ENCODE data around the gene CX3CR1. TPM values are rescaled to one million over a fixed set of nuclear protein-coding genes. Genes with fewer than 3 reads are reported as not detected.

The CX3CR1 gene
- total RNA-seq, 4 donors from 2014 or later: 0.31 to 0.94 (median 0.66) TPM

DNA sequence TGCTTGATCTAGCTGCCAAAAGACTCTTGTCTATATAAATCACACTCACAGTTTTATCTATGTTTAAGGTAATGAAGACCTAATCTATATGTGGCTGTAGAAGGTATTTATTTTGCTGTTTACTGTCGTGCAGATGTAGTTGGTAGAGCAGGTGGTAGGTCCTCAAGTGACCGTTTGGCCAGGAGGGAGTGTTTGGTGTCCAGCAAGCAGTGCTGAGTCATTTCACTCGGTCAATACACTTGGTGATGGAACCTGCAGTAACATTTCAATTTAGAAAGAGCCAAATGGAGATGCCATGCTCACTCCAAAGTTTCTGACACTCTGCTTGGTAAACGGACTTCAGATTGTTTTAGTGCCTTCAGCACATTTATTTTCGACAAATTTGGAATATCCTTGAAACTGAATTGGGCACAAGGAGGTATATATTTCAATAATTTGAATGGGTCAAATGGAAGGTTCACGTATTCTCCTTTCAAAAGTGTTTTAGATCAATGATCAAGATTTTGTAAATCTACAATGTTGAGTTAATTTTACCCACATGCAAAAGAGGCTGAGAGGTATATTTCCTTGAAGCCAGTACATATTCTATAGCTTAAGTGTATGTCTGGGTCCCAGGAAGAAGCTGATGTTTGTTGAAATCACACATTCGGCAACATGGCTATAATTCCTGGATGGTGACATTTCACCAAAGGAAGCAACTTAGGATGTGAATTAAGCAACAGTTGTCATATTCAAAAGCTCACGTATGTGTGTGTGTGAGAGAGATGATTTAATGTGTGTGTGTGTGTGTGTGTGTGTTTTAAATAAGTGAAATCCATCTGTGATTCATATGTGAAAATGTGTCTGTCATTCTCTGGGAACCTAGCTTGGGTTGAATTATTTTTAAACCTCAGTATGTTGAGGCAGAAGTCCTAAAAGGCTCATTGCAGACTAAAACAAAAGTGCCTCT, 7.7 kb upstream of the CX3CR1 start:
- H3K36me3 ChIP-seq: no peaks in the 10 kb centered on the region
- no peak for ATAC-seq
- no peaks in the 10 kb centered on the region for H3K9me3 ChIP-seq
- no peak overlapping the region for H3K4me3 ChIP-seq
- no peaks in the 10 kb centered on the region for H3K27me3 ChIP-seq
- 56 to 63% methylated on average over 7 to 8 of the region's 8 CpGs for WGBS, 2 donors (ENCODE audit: low coverage in 1 of 2)
- H3K4me1 ChIP-seq: no peaks in the 10 kb centered on the region
- no peak overlapping the region for H3K27ac ChIP-seq
- no peak for TF ChIP-seq POLR2A (IDR thresholded peaks at IDR 0.05)
- TF ChIP-seq POLR2AphosphoS5 (IDR thresholded peaks at IDR 0.05): no peak
- TF ChIP-seq EP300 (IDR thresholded peaks at IDR 0.05): no peak
- TF ChIP-seq, protein P1, sequence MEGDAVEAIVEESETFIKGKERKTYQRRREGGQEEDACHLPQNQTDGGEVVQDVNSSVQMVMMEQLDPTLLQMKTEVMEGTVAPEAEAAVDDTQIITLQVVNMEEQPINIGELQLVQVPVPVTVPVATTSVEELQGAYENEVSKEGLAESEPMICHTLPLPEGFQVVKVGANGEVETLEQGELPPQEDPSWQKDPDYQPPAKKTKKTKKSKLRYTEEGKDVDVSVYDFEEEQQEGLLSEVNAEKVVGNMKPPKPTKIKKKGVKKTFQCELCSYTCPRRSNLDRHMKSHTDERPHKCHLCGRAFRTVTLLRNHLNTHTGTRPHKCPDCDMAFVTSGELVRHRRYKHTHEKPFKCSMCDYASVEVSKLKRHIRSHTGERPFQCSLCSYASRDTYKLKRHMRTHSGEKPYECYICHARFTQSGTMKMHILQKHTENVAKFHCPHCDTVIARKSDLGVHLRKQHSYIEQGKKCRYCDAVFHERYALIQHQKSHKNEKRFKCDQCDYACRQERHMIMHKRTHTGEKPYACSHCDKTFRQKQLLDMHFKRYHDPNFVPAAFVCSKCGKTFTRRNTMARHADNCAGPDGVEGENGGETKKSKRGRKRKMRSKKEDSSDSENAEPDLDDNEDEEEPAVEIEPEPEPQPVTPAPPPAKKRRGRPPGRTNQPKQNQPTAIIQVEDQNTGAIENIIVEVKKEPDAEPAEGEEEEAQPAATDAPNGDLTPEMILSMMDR (IDR thresholded peaks at IDR 0.05): no peak

DNA sequence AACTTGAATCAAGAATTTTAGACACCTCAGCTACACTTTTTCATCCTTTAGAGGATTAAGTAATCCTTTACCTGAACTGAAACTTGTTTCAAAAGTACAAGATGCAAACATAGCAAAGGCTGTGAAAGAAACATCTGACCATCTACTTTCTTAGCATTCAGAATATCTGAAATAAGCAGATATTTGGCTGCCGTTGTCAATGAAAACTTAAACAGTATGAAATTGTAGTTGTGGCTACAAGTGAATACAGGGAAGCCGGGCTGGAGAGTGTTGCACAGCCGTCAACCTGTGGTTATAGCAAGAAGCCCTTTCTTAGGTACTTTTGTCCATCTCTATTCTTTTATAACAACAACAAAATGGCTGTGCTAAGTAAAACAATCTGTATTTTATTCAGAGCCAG, 6.9 kb upstream of the CX3CR1 start:
- no peak for TF ChIP-seq POLR2A (IDR thresholded peaks at IDR 0.05)
- no peak for TF ChIP-seq POLR2AphosphoS5 (IDR thresholded peaks at IDR 0.05)
- H3K27ac ChIP-seq: no peak overlapping the region
- no peaks in the 10 kb centered on the region for H3K4me1 ChIP-seq
- ATAC-seq: no peak
- H3K4me3 ChIP-seq: no peak overlapping the region
- H3K27me3 ChIP-seq: no peaks in the 10 kb centered on the region
- H3K9me3 ChIP-seq: no peaks in the 10 kb centered on the region
- WGBS, 2 donors (ENCODE audit: low coverage in 1 of 2): 67 to 81% methylated on average over 3 of the region's 3 CpGs
- no peaks in the 10 kb centered on the region for H3K36me3 ChIP-seq

DNA sequence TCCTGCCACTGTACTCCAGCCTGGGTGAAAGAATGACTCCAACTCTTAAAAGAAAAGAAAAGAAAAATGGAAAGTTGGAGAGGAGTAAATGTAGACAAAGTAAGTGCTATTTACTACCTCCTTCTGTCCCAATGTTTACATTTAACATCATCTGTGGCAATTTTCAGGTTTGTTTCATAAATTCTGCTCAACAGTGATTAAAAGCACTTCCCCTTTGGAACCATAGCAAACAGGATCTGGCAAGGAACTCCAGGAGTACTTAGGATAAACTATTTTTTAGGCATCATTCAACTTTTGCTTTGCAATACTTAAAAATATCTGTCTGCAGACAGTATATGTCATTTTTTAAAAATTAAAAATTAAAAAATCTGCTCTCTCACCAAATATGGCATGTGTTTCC, 5.5 kb upstream of the CX3CR1 start:
- TF ChIP-seq, protein P1 (IDR thresholded peaks at IDR 0.05): no peak
- TF ChIP-seq POLR2AphosphoS5 (IDR thresholded peaks at IDR 0.05): no peak
- TF ChIP-seq POLR2A (IDR thresholded peaks at IDR 0.05): no peak
- no peak for TF ChIP-seq EP300 (IDR thresholded peaks at IDR 0.05)
- H3K27ac ChIP-seq: no peak overlapping the region
- H3K36me3 ChIP-seq: no peaks in the 10 kb centered on the region
- H3K9me3 ChIP-seq: no peaks in the 10 kb centered on the region
- ATAC-seq: no peak
- H3K4me1 ChIP-seq: no peaks in the 10 kb centered on the region
- no peak overlapping the region for H3K4me3 ChIP-seq
- H3K27me3 ChIP-seq: no peaks in the 10 kb centered on the region

DNA sequence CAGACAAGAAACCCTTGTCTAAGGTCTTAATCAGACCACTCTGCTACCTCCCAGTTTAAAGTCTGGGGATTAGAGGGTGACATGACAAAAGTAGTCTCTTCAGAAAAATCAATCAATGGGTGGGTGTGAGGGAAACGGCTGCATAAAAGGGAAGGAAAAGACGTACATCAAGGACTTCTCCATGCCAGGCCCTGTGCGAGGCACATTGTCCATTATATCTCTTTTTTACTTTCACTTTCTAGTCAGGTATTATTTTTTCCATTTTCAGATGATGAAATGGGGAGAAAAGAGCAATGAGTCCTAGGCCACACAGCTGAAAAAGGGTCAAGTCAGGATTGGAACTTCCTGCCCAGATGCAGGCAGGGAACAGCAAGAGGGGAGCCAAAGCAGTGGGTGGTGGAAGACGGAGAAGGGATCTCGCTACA, 4.6 kb upstream of the CX3CR1 start:
- TF ChIP-seq POLR2A (IDR thresholded peaks at IDR 0.05): no peak
- TF ChIP-seq POLR2AphosphoS5 (IDR thresholded peaks at IDR 0.05): no peak
- TF ChIP-seq, protein P1 (IDR thresholded peaks at IDR 0.05): no peak
- TF ChIP-seq EP300 (IDR thresholded peaks at IDR 0.05): no peak
- H3K36me3 ChIP-seq: no peaks in the 10 kb centered on the region
- no peak overlapping the region for H3K27ac ChIP-seq
- no peak overlapping the region for H3K4me3 ChIP-seq
- WGBS, 2 donors (ENCODE audit: low coverage in 1 of 2): 62 to 70% methylated on average over 5 of the region's 5 CpGs
- no peaks in the 10 kb centered on the region for H3K27me3 ChIP-seq
- no peaks in the 10 kb centered on the region for H3K9me3 ChIP-seq
- H3K4me1 ChIP-seq: no peaks in the 10 kb centered on the region
- no peak for ATAC-seq

DNA sequence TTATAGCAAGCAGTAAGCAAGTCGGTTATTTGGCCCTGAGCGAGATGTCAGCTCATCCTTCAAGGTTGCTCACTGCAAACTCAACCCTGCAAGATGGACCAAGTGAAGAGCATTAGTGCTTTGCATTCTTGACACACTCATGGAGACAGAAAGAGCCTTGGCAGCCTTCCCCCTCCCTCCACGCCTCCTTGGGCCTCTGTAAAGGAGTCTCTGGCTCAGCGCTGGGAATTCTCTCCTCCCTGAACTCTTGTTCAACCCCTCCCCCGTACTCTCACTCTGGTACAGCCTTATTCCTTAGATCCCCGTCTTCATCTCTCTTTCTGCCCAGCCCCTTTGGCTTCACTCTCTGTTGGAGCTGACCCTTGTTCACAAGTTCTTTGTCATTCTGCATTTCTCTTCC, 2.2 kb upstream of the CX3CR1 start:
- Histone ChIP-seq H3K36me3 (no peaks in the 10 kb centered on the region), H3K27me3 (no peaks in the 10 kb centered on the region), H3K4me3 (no peak overlapping the region), H3K9me3 (no peaks in the 10 kb centered on the region), H3K4me1 (no peaks in the 10 kb centered on the region), H3K27ac (no peak overlapping the region)
- WGBS, 2 donors (ENCODE audit: low coverage in 1 of 2): 41 to 58% methylated on average over 4 to 5 of the region's 6 CpGs
- ATAC-seq: no peak
- no peak for TF ChIP-seq POLR2AphosphoS5 (IDR thresholded peaks at IDR 0.05)
- TF ChIP-seq EP300 (IDR thresholded peaks at IDR 0.05): no peak
- TF ChIP-seq POLR2A (IDR thresholded peaks at IDR 0.05): no peak
- TF ChIP-seq, protein P1 (IDR thresholded peaks at IDR 0.05): no peak
